ENCODE results near the gene FAM156A. TPM values are rescaled to one million over a fixed set of nuclear protein-coding genes. Genes with fewer than 3 reads are reported as not detected.

Gene FAM156A
- total RNA-seq, 4 donors from 2014 or later, result 8.0 to 14.5 (median 8.8) TPM

DNA sequence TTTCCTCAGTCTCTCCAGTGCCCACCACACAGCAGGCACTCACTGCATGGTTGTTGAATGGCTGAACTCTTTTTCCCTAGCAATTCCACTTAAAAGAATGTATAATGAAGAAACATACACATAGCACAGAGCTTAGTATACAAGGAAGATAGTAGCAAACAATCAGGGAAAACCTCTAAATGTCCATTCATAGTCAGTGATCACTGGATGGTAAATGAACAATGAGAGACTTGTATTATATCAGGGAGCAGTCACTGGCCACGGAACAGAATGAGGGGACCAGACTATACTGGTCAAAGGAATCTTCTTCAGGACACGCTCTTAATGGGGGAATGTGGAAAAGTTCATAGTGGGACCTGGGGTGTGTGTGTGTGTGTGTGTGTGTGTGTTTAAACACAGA lies 43.6 kb upstream of the FAM156A start:
- Histone ChIP-seq H3K27me3 (peaks cover 0 to 6% (median 2%) of the 10 kb centered on the region in 4 donors), H3K36me3 (no peaks in the 10 kb centered on the region), H3K9me3 (no peaks in the 10 kb centered on the region), H3K4me3 (no peak overlapping the region), H3K27ac (replicated peaks in 1 of 4) (no peak overlapping the region), H3K4me1 (peaks cover 0 to 6% (median 1%) of the 10 kb centered on the region in 4 donors)
- DNase-seq (ENCODE audit: extremely low spot score), result no peak
- TF ChIP-seq, protein P1, sequence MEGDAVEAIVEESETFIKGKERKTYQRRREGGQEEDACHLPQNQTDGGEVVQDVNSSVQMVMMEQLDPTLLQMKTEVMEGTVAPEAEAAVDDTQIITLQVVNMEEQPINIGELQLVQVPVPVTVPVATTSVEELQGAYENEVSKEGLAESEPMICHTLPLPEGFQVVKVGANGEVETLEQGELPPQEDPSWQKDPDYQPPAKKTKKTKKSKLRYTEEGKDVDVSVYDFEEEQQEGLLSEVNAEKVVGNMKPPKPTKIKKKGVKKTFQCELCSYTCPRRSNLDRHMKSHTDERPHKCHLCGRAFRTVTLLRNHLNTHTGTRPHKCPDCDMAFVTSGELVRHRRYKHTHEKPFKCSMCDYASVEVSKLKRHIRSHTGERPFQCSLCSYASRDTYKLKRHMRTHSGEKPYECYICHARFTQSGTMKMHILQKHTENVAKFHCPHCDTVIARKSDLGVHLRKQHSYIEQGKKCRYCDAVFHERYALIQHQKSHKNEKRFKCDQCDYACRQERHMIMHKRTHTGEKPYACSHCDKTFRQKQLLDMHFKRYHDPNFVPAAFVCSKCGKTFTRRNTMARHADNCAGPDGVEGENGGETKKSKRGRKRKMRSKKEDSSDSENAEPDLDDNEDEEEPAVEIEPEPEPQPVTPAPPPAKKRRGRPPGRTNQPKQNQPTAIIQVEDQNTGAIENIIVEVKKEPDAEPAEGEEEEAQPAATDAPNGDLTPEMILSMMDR (IDR thresholded peaks at IDR 0.05), result no peak
- no peak for TF ChIP-seq EP300 (IDR thresholded peaks at IDR 0.05)
- no peak for TF ChIP-seq POLR2AphosphoS5 (IDR thresholded peaks at IDR 0.05)
- no peak for TF ChIP-seq POLR2A (IDR thresholded peaks at IDR 0.05; ENCODE audit: low read depth)
- WGBS, result 60% methylated on average over 2 of the region's 2 CpGs
- intact Hi-C loops (cut with DNase I), result no loop called here

DNA sequence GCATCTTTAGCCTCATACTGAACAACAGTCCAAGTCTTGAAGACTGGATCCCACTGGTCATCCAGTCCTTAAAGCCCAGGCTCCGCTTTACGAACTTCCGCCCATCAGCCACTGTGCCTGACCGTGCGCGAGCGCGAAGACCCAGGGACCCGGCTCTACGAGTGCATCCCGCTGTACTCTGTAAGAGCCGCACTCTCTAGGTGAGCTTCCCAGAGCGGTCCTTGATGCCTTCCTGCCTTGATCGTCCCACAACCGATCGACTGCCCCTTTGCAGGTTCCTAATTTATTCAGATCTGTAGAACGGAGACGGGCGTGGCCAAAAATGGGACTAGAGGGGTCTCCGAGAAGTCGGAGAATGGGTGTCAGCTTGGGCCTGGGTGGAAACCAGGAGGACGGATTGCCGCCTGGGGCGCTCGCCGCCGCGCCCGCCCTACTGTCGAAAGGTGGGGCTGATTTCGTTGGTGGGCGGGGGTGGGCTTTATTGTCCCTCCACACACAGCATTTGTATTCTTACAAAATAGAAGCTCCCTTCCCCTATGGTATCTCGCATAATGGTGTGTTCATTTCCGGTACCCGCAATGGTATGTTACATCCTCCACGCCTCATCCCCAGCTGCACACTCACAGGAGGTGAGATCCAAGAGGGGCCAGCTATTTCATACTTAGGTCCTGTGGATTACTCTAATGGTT lies 42.3 kb upstream of the FAM156A start:
- TF ChIP-seq POLR2AphosphoS5 (IDR thresholded peaks at IDR 0.05) (no peak), POLR2A (IDR thresholded peaks at IDR 0.05; ENCODE audit: low read depth) (no peak), EP300 (IDR thresholded peaks at IDR 0.05) (no peak)
- TF ChIP-seq, protein P1 (IDR thresholded peaks at IDR 0.05), result no peak
- 54% methylated on average over 28 of the region's 36 CpGs for WGBS
- Histone ChIP-seq H3K4me3 (no peak overlapping the region), H3K27me3 (peaks cover 0 to 6% (median 2%) of the 10 kb centered on the region in 4 donors), H3K4me1 (peaks cover 2 to 10% (median 6%) of the 10 kb centered on the region in 4 donors), H3K27ac (replicated peaks in 1 of 4) (no peak overlapping the region), H3K9me3 (no peaks in the 10 kb centered on the region), H3K36me3 (no peaks in the 10 kb centered on the region)
- intact Hi-C loops (cut with DNase I), result no loop called here
- DNase-seq (ENCODE audit: extremely low spot score), result no peak

DNA sequence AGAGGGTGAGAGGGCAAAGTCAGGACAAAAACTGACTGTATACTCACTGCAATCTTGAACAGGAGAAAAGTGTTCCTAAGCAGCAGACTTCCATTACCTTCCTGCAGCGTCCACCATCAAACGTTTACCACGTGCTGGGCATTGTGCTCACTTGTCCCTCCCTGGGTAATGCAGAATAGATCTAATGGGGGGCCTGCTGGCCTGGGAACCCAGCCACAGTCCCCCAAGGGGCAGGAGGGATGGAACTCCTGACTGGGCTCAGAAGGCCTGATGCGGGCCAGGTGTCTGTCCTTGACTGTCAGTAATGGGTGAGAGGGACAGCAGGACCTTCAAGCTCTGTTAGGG lies 37.6 kb upstream of the FAM156A start:
- peaks cover 9 to 20% (median 18%) of the 10 kb centered on the region in 4 donors for H3K4me1 ChIP-seq
- H3K27ac ChIP-seq (replicated peaks in 1 of 4), result peak overlapping the region; percentile 81 to 87 (median 84)
- no peak for DNase-seq (ENCODE audit: extremely low spot score)
- peaks cover 0 to 6% (median under 1%) of the 10 kb centered on the region in 4 donors for H3K27me3 ChIP-seq
- H3K9me3 ChIP-seq, result no peaks in the 10 kb centered on the region
- no peaks in the 10 kb centered on the region for H3K36me3 ChIP-seq
- intact Hi-C loops (cut with DNase I), result no loop called here
- 50% methylated on average over 4 of the region's 4 CpGs for WGBS
- TF ChIP-seq POLR2AphosphoS5 (IDR thresholded peaks at IDR 0.05), result no peak
- TF ChIP-seq POLR2A (IDR thresholded peaks at IDR 0.05; ENCODE audit: low read depth), result no peak
- TF ChIP-seq, protein P1 (IDR thresholded peaks at IDR 0.05), result no peak
- no peak for TF ChIP-seq EP300 (IDR thresholded peaks at IDR 0.05)
- H3K4me3 ChIP-seq, result peak overlapping the region; percentile 54 to 68 (median 58)

DNA sequence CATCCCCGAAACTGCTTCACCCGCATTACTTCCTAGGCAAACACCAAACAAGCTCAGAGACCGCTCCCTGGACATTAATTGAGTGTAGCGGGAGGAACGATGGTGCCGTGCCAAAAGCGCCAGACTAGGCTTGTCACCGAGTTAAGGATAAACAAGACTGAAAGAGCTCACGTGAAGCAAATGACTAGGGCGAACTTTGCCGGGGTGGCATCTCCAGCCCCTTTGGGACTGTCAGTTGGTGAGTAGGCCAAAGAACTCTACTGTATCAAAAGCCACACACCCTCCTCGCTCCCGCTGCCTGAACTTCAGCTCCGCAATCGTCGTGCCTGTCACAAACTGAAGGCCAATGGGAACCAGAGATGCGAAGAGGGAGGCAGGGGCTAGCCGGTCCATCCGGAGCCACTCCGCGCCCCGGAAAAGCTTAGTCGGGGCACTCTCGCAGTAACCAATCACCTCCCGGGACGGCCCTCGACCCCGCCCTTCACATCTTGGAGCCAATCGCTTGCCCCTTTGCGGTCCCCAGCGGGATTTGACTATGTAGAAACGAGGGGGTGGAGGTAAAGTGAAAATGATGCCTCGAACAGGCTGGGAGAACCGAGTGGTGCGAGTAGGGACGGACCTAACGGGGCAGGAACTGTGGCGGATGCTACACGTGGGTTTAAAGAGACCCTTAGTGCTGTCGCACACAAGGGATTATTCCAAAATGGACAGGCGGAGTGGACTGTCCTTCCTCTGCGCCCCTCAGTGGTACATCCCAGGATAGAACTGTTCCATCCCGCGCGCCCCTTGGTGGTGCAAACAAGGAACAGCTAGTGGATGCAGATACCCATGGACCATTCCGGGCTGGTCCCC lies 37.0 kb upstream of the FAM156A start:
- TF ChIP-seq POLR2A (IDR thresholded peaks at IDR 0.05; ENCODE audit: low read depth) (no peak), EP300 (IDR thresholded peaks at IDR 0.05) (no peak), POLR2AphosphoS5 (IDR thresholded peaks at IDR 0.05) (peak; percentile 55 to 69)
- TF ChIP-seq, protein P1 (IDR thresholded peaks at IDR 0.05), result peak; percentile 52 to 76 (median 69)
- Histone ChIP-seq H3K4me3 (peak overlapping the region; percentile 54 to 68 (median 58)), H3K4me1 (peaks cover 9 to 20% (median 19%) of the 10 kb centered on the region in 4 donors), H3K9me3 (no peaks in the 10 kb centered on the region), H3K27ac (replicated peaks in 1 of 4) (peak overlapping the region; percentile 81 to 87 (median 84)), H3K36me3 (no peaks in the 10 kb centered on the region), H3K27me3 (peaks cover 0 to 1% (median 0%) of the 10 kb centered on the region in 4 donors)
- intact Hi-C loops (cut with DNase I), result no loop called here
- WGBS, result 39% methylated on average over 31 of the region's 46 CpGs
- peak; percentile 98 for DNase-seq (ENCODE audit: extremely low spot score)

Data from esophagus muscularis mucosa (tissue), 4 donors.